ACC112 (cell line): ENCODE results near the gene TBXAS1.
"Not testable (repeated sequence)": the region's sequence is repeated elsewhere in the genome, so short reads cannot be mapped to it uniquely, and the experiment has no call there.

Experiments used
- H2AFZ ChIP-seq: fragments of 200-600 bp; sonication (generic); one replicate; pipeline ENCODE4 v1.6.0; 2017; ENCODE audit warnings: antibody characterized with exemption, low read length; ENCODE audit not compliant: unreplicated experiment
- H3K27ac ChIP-seq: fragments of 200-600 bp; sonication (generic); 2 replicates; pipeline ENCODE4 v1.5.1; 2014; ENCODE audit warnings: low read depth, mild to moderate bottlenecking, antibody characterized with exemption, low read length, moderate library complexity
- H3K27me3 ChIP-seq: fragments of 200-600 bp; sonication (generic); 2 replicates; pipeline ENCODE4 v1.6.1; 2014; ENCODE audit warnings: mild to moderate bottlenecking, antibody characterized with exemption, low read length, moderate library complexity, mixed read lengths; ENCODE audit not compliant: insufficient read depth
- H3K36me3 ChIP-seq: fragments of 200-600 bp; sonication (generic); 2 replicates; pipeline ENCODE4 v1.6.1; 2016; ENCODE audit warnings: mild to moderate bottlenecking, antibody characterized with exemption, low read length, moderate library complexity, mixed read lengths; ENCODE audit not compliant: insufficient read depth
- H3K4me1 ChIP-seq: fragments of 200-600 bp; sonication (generic); one replicate; pipeline ENCODE4 v1.6.1; 2016; ENCODE audit warnings: low read length, mixed read lengths; ENCODE audit not compliant: insufficient read depth, unreplicated experiment, control insufficient read depth
- H3K4me3 ChIP-seq: fragments of 200-600 bp; sonication (generic); 2 replicates; pipeline ENCODE4 v1.5.1; 2014; ENCODE audit warnings: mild to moderate bottlenecking, low read depth, low read length
- H3K79me2 ChIP-seq: fragments of 200-600 bp; sonication (generic); one replicate; pipeline ENCODE4 v1.6.0; 2016; ENCODE audit warnings: low read length; ENCODE audit not compliant: control insufficient read depth, unreplicated experiment, insufficient read depth

Gene TBXAS1

GRCh38 chr7:139842401-139843210 lies 13.5 kb downstream of the TBXAS1 start:
- no peak overlapping the region for H2AFZ ChIP-seq
- H3K4me1 ChIP-seq = no peaks in the 10 kb centered on the region
- no peaks in the 10 kb centered on the region for H3K36me3 ChIP-seq
- no peaks in the 10 kb centered on the region for H3K79me2 ChIP-seq
- H3K27ac ChIP-seq = no peak overlapping the region
- H3K27me3 ChIP-seq = no peaks in the 10 kb centered on the region
- no peak overlapping the region for H3K4me3 ChIP-seq

GRCh38 chr7:139843211-139843537 lies 14.1 kb downstream of the TBXAS1 start:
- H2AFZ ChIP-seq = not testable (repeated sequence)

GRCh38 chr7:139844779-139845442 lies 15.8 kb downstream of the TBXAS1 start:
- Histone ChIP-seq H3K4me3 (no peak overlapping the region), H2AFZ (no peak overlapping the region), H3K36me3 (no peaks in the 10 kb centered on the region; the same call in 1 of the 2 replicates), H3K4me1 (no peaks in the 10 kb centered on the region), H3K27me3 (no peaks in the 10 kb centered on the region), H3K79me2 (no peaks in the 10 kb centered on the region), H3K27ac (no peak overlapping the region)

More at GRCh38 chr7:139843211-139843537, 14.1 kb downstream of the TBXAS1 start:
- not testable (repeated sequence) for H3K27me3 ChIP-seq, H3K4me1 ChIP-seq, H3K79me2 ChIP-seq, H3K4me3 ChIP-seq, H3K27ac ChIP-seq, H3K36me3 ChIP-seq

- no peaks in the 10 kb centered on the region for H3K27me3 ChIP-seq
- no peak overlapping the region for H3K27ac ChIP-seq
- no peak overlapping the region for H2AFZ ChIP-seq
- no peaks in the 10 kb centered on the region for H3K4me1 ChIP-seq
- no peaks in the 10 kb centered on the region for H3K79me2 ChIP-seq
- H3K4me3 ChIP-seq = no peak overlapping the region
- H3K36me3 ChIP-seq = no peaks in the 10 kb centered on the region; the same call in 1 of the 2 replicates
Measured at GRCh38 chr7:139845443-139845805, 16.4 kb downstream of the TBXAS1 start.

GRCh38 chr7:139846297-139846696 lies 17.2 kb downstream of the TBXAS1 start:
- no peak overlapping the region for H2AFZ ChIP-seq
- no peak overlapping the region for H3K27ac ChIP-seq
- H3K36me3 ChIP-seq = no peaks in the 10 kb centered on the region; the same call in 1 of the 2 replicates
- no peaks in the 10 kb centered on the region for H3K4me1 ChIP-seq
- no peak overlapping the region for H3K4me3 ChIP-seq
- no peaks in the 10 kb centered on the region for H3K27me3 ChIP-seq
- H3K79me2 ChIP-seq = no peaks in the 10 kb centered on the region

GRCh38 chr7:139848274-139848673 lies 19.2 kb downstream of the TBXAS1 start:
- Histone ChIP-seq H2AFZ (no peak overlapping the region), H3K79me2 (no peaks in the 10 kb centered on the region), H3K36me3 (no peaks in the 10 kb centered on the region; the same call in 1 of the 2 replicates)

GRCh38 chr7:139850906-139851305 lies 21.8 kb downstream of the TBXAS1 start:
- H3K36me3 ChIP-seq = no peaks in the 10 kb centered on the region; the same call in 1 of the 2 replicates
- no peaks in the 10 kb centered on the region for H3K79me2 ChIP-seq
- no peak overlapping the region for H2AFZ ChIP-seq
- H3K27me3 ChIP-seq = no peaks in the 10 kb centered on the region
- no peak overlapping the region for H3K4me3 ChIP-seq
- H3K27ac ChIP-seq = no peak overlapping the region
- peaks cover 22% of the 10 kb centered on the region for H3K4me1 ChIP-seq

More at GRCh38 chr7:139848274-139848673, 19.2 kb downstream of the TBXAS1 start:
- Histone ChIP-seq H3K4me1 (peaks cover 12% of the 10 kb centered on the region), H3K27me3 (no peaks in the 10 kb centered on the region), H3K27ac (no peak overlapping the region), H3K4me3 (no peak overlapping the region)

GRCh38 chr7:139851770-139852481 lies 22.9 kb downstream of the TBXAS1 start:
- no peak overlapping the region for H3K4me3 ChIP-seq
- H3K36me3 ChIP-seq = no peaks in the 10 kb centered on the region; the same call in 1 of the 2 replicates
- H2AFZ ChIP-seq = no peak overlapping the region
- H3K4me1 ChIP-seq = peaks cover 22% of the 10 kb centered on the region
- H3K27ac ChIP-seq = peak overlapping the region; percentile 93
- no peaks in the 10 kb centered on the region for H3K79me2 ChIP-seq
- H3K27me3 ChIP-seq = no peaks in the 10 kb centered on the region

GRCh38 chr7:139852482-139852845 lies 23.4 kb downstream of the TBXAS1 start:
- no peak overlapping the region for H3K4me3 ChIP-seq
- H3K4me1 ChIP-seq = peaks cover 22% of the 10 kb centered on the region
- H3K79me2 ChIP-seq = no peaks in the 10 kb centered on the region
- H3K36me3 ChIP-seq = no peaks in the 10 kb centered on the region; the same call in 1 of the 2 replicates
- H3K27me3 ChIP-seq = no peaks in the 10 kb centered on the region
- H3K27ac ChIP-seq = peak overlapping the region; percentile 93
- no peak overlapping the region for H2AFZ ChIP-seq

GRCh38 chr7:139853506-139854123 lies 24.6 kb downstream of the TBXAS1 start:
- peak overlapping the region; percentile 93 for H3K27ac ChIP-seq
- no peaks in the 10 kb centered on the region for H3K79me2 ChIP-seq
- H3K4me1 ChIP-seq = peaks cover 22% of the 10 kb centered on the region
- H3K36me3 ChIP-seq = no peaks in the 10 kb centered on the region
- H2AFZ ChIP-seq = no peak overlapping the region
- no peaks in the 10 kb centered on the region for H3K27me3 ChIP-seq
- H3K4me3 ChIP-seq = peak overlapping the region; percentile 4; the same call in 1 of the 2 replicates
